ENCODE results near the gene SEC31B.

DNA sequence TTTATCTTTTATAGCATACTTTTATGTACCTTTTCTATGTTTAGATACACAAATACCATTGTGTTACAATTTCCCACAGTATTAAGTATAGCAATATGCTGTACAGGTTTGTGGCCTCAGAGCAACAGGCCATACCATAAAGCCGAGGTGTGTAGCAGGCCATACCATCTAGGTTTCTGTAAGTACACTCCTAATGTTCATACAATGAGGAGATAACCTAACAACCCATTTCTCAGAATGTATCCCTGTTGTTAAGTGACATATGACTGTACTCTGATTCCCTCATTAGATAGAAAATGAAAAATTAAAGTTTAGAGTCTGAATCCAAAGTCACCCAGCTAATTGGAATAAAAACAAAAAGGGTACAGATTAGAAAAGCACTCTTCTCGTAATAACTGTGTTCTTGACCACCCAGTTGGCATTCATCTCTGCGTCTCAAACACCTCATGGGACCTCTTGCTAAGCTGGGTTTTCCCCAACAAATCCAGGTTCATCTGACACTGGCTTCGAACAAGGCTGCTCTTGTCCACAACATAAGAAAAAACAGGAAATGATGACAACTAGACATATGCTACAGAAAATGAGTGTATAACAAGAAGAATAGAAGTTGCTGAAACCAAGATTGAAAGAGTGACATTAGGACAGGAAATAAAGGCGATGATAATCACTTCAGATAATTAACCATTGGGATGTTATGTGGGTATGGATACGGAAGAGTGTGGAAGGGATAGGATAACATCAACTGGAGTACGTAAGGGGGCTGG is 8.6 kb upstream of the SEC31B start:
- TF ChIP-seq, protein P1, sequence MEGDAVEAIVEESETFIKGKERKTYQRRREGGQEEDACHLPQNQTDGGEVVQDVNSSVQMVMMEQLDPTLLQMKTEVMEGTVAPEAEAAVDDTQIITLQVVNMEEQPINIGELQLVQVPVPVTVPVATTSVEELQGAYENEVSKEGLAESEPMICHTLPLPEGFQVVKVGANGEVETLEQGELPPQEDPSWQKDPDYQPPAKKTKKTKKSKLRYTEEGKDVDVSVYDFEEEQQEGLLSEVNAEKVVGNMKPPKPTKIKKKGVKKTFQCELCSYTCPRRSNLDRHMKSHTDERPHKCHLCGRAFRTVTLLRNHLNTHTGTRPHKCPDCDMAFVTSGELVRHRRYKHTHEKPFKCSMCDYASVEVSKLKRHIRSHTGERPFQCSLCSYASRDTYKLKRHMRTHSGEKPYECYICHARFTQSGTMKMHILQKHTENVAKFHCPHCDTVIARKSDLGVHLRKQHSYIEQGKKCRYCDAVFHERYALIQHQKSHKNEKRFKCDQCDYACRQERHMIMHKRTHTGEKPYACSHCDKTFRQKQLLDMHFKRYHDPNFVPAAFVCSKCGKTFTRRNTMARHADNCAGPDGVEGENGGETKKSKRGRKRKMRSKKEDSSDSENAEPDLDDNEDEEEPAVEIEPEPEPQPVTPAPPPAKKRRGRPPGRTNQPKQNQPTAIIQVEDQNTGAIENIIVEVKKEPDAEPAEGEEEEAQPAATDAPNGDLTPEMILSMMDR (IDR thresholded peaks at IDR 0.05), result no peak
- no peak for TF ChIP-seq POLR2A (IDR thresholded peaks at IDR 0.05)

Data from lower leg skin (tissue), 3 donors.